Astrocyte (in vitro differentiated cells and primary cell): Measurements from ENCODE around the gene CYP39A1. TPM values are rescaled to one million over a fixed set of nuclear protein-coding genes. Genes with fewer than 3 reads are reported as not detected.

Experiments used
- DNase-seq: peaks from one replicate; pipeline ENCODE4 v3.0.0-alpha.2; 2010; ENCODE audit warnings: low read depth
- FAIRE-seq: peaks from 2 replicates; lab custom pipeline; 2011; peaks lifted over from hg19 to GRCh38; lab: Jason Lieb, UNC
- H2AFZ ChIP-seq: 2 replicates; pipeline ENCODE4 v1.6.0; 2012; ENCODE audit warnings: low read depth, low read length, inconsistent platforms
- H3K27ac ChIP-seq: 2 replicates; pipeline ENCODE4 v1.5.1; 2011; ENCODE audit warnings: low read depth, low read length, inconsistent platforms
- H3K27me3 ChIP-seq: 2 replicates; pipeline ENCODE4 v1.6.0; 2011; ENCODE audit warnings: low read length, inconsistent platforms; ENCODE audit not compliant: insufficient read depth
- H3K36me3 ChIP-seq: 2 replicates; pipeline ENCODE4 v1.5.1; 2011; ENCODE audit warnings: low read length, inconsistent platforms; ENCODE audit not compliant: insufficient read depth
- H3K4me1 ChIP-seq: 2 replicates; pipeline ENCODE4 v1.5.1; 2011; ENCODE audit warnings: low read length, inconsistent platforms; ENCODE audit not compliant: insufficient read depth
- H3K4me2 ChIP-seq: 2 replicates; pipeline ENCODE4 v1.6.0; 2012; ENCODE audit warnings: low read length, inconsistent platforms
- H3K4me3 ChIP-seq: 2 replicates; pipeline ENCODE4 v1.5.1; 2011; ENCODE audit warnings: low read depth, mild to moderate bottlenecking, low read length, inconsistent platforms; ENCODE audit not compliant: insufficient read depth
- H3K79me2 ChIP-seq: 2 replicates; pipeline ENCODE4 v1.6.0; 2012; ENCODE audit warnings: mild to moderate bottlenecking, low read length, inconsistent platforms; ENCODE audit not compliant: insufficient read depth
- H3K9ac ChIP-seq: 2 replicates; pipeline ENCODE4 v1.6.0; 2012; ENCODE audit warnings: mild to moderate bottlenecking, low read length, inconsistent platforms
- H3K9me3 ChIP-seq: 2 replicates; pipeline ENCODE4 v1.5.1; 2012; ENCODE audit warnings: low read depth, mild to moderate bottlenecking, low read length, inconsistent platforms; ENCODE audit not compliant: insufficient read depth
- H4K20me1 ChIP-seq: 2 replicates; pipeline ENCODE4 v1.6.0; 2012; ENCODE audit warnings: low read length, inconsistent platforms; ENCODE audit not compliant: insufficient read depth
- H3K27ac Mint-ChIP-seq: one replicate; pipeline ENCODE4 v1.8.0; 2021; ENCODE audit warnings: mild to moderate bottlenecking, mixed read lengths; ENCODE audit not compliant: unreplicated experiment
- H3K27me3 Mint-ChIP-seq: one replicate; pipeline ENCODE4 v1.8.0; 2021; ENCODE audit warnings: low read depth, mixed read lengths; ENCODE audit not compliant: unreplicated experiment
- H3K36me3 Mint-ChIP-seq: one replicate; pipeline ENCODE4 v1.8.0; 2021; ENCODE audit warnings: low read depth, mixed read lengths; ENCODE audit not compliant: unreplicated experiment
- H3K4me1 Mint-ChIP-seq: one replicate; pipeline ENCODE4 v1.8.0; 2021; ENCODE audit warnings: low read depth, mixed read lengths; ENCODE audit not compliant: unreplicated experiment
- H3K4me3 Mint-ChIP-seq: one replicate; pipeline ENCODE4 v1.8.0; 2021; ENCODE audit warnings: mild to moderate bottlenecking, moderate library complexity, mixed read lengths; ENCODE audit not compliant: unreplicated experiment
- H3K9me3 Mint-ChIP-seq: one replicate; pipeline ENCODE4 v1.8.0; 2021; ENCODE audit warnings: mild to moderate bottlenecking, mixed read lengths; ENCODE audit not compliant: unreplicated experiment
- EZH2 ChIP-seq: IDR thresholded peaks from 2 replicates; pipeline ENCODE4 v1.6.1; 2012; ENCODE audit warnings: mild to moderate bottlenecking, low read length, inconsistent platforms; ENCODE audit not compliant: insufficient read depth
- total RNA-seq: library from RNA; stranded (reverse); gene quantifications from 2 replicates; pipeline ENCODE4 v1.2.1, GENCODE V29; 2021
- TF ChIP-seq, protein P1 (sequence below): IDR thresholded peaks from 2 replicates; pipeline ENCODE4 v1.5.1; 2011; ENCODE audit warnings: low read depth, mild to moderate bottlenecking, inconsistent platforms, low read length, moderate library complexity; ENCODE audit not compliant: insufficient read depth

Gene CYP39A1
- total RNA-seq, 1 donor from 2014 or later: 0.84 TPM

DNA sequence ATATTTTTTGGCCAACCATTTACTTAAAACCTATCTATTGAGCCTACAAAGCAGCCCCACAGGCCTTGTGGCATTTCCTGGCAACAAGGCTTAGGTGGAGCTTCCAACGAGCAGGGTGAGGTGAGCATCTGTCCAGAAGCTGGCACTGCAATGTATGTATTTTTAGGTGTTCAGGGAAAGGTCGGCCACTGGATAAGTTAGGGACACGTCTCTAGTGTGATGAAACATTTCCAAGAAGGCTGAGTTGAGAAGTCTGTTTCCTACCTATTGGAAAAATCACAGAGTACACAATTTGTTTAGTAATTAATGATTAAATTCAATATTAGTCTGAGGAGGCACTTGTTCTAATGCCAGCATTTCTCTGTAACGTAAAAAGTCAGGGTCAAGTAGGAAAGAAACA lies 143.6 kb downstream of the CYP39A1 start:
- Histone ChIP-seq H3K4me2 (no peak overlapping the region), H3K36me3 (no peaks in the 10 kb centered on the region), H3K79me2 (no peaks in the 10 kb centered on the region), H3K4me1 (no peaks in the 10 kb centered on the region), H2AFZ (no peak overlapping the region), H3K27ac (no peak overlapping the region), H4K20me1 (no peaks in the 10 kb centered on the region), H3K9me3 (no peaks in the 10 kb centered on the region), H3K4me3 (no peak overlapping the region), H3K27me3 (no peaks in the 10 kb centered on the region), H3K9ac (no peak overlapping the region)
- DNase-seq (no peak), FAIRE-seq (no peak)
- H3K36me3 Mint-ChIP-seq: no peaks in the 10 kb centered on the region
- H3K9me3 Mint-ChIP-seq: no peaks in the 10 kb centered on the region
- no peak overlapping the region for H3K27ac Mint-ChIP-seq
- no peak overlapping the region for H3K4me3 Mint-ChIP-seq
- no peaks in the 10 kb centered on the region for H3K4me1 Mint-ChIP-seq
- no peaks in the 10 kb centered on the region for H3K27me3 Mint-ChIP-seq
- TF ChIP-seq, protein P1, sequence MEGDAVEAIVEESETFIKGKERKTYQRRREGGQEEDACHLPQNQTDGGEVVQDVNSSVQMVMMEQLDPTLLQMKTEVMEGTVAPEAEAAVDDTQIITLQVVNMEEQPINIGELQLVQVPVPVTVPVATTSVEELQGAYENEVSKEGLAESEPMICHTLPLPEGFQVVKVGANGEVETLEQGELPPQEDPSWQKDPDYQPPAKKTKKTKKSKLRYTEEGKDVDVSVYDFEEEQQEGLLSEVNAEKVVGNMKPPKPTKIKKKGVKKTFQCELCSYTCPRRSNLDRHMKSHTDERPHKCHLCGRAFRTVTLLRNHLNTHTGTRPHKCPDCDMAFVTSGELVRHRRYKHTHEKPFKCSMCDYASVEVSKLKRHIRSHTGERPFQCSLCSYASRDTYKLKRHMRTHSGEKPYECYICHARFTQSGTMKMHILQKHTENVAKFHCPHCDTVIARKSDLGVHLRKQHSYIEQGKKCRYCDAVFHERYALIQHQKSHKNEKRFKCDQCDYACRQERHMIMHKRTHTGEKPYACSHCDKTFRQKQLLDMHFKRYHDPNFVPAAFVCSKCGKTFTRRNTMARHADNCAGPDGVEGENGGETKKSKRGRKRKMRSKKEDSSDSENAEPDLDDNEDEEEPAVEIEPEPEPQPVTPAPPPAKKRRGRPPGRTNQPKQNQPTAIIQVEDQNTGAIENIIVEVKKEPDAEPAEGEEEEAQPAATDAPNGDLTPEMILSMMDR: no peak
- TF ChIP-seq EZH2: no peak

DNA sequence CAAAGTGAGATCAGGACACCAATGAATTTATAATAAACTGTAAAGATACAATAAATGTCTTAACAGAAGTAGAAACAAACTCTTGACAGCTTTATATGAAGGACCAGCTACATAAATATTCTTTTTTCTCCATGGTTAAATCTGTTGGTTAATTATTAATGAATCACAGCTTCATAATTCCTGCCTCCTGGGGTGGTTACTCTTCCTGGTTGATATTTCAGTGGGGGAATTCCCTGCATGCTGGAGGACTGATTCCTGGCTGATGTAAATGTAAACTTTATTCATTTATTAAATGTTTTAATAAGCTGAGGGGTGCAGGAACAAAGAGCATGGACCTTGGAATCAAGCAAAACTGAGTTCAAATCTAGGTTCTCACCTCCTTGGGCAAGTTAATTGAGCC lies 145.2 kb downstream of the CYP39A1 start:
- no peak overlapping the region for H3K4me3 Mint-ChIP-seq
- Histone ChIP-seq H3K4me1 (no peaks in the 10 kb centered on the region), H2AFZ (no peak overlapping the region), H3K36me3 (no peaks in the 10 kb centered on the region), H4K20me1 (no peaks in the 10 kb centered on the region), H3K79me2 (no peaks in the 10 kb centered on the region), H3K9me3 (no peaks in the 10 kb centered on the region), H3K27me3 (no peaks in the 10 kb centered on the region), H3K9ac (no peak overlapping the region), H3K4me2 (no peak overlapping the region), H3K4me3 (no peak overlapping the region), H3K27ac (no peak overlapping the region)
- no peak for DNase-seq
- no peaks in the 10 kb centered on the region for H3K36me3 Mint-ChIP-seq
- no peaks in the 10 kb centered on the region for H3K27me3 Mint-ChIP-seq
- no peak for TF ChIP-seq EZH2
- TF ChIP-seq, protein P1: no peak
- no peak for FAIRE-seq
- no peak overlapping the region for H3K27ac Mint-ChIP-seq
- H3K9me3 Mint-ChIP-seq: no peaks in the 10 kb centered on the region
- H3K4me1 Mint-ChIP-seq: no peaks in the 10 kb centered on the region

DNA sequence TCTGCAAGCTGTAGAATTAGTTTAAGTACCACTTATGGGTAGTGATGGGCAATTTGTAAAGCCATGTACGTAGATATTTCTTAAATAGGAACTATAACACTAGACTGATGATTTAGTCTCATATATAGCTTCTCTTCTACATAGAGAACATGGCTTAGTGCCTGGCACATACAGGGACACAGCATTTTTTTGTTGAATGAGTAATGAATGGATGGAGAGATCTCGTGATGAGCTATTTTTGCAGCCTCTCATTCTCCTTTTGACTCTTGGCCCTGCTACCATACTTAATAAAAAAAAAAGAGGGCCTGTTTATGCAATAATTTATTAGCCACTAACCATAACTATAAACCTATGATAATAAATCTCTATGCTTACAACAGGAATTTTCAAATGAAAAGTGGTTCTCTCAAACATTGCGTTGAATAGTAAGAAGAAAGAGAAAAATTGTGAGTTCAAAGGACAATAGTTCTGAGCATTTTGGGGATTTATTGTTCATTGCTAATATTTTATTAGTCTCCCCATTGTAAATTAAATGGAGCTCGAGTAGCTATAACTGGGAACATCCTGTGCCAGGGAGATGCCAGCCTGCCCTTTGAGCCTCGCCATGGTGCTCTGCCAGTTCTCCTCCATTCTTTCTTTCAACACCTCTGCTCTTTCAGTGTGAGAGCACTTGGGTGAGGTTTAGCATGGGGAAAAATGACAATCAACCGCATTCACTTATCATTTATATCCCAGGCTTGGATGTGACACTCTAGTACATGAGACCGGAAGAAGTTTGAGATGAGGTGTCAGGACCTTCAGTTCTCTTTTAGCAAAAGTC lies 146.7 kb downstream of the CYP39A1 start:
- no peaks in the 10 kb centered on the region for H3K4me1 ChIP-seq
- H2AFZ ChIP-seq: no peak overlapping the region
- FAIRE-seq (no peak), DNase-seq (no peak)
- Mint-ChIP-seq H3K27ac (no peak overlapping the region), H3K4me3 (no peak overlapping the region), H3K36me3 (no peaks in the 10 kb centered on the region), H3K4me1 (no peaks in the 10 kb centered on the region), H3K9me3 (no peaks in the 10 kb centered on the region), H3K27me3 (no peaks in the 10 kb centered on the region)
- peaks cover 2% of the 10 kb centered on the region for H3K27me3 ChIP-seq
- TF ChIP-seq, protein P1: no peak
- TF ChIP-seq EZH2: no peak
- H3K9ac ChIP-seq: no peak overlapping the region
- no peaks in the 10 kb centered on the region for H3K36me3 ChIP-seq
- H3K4me2 ChIP-seq: no peak overlapping the region
- no peaks in the 10 kb centered on the region for H3K79me2 ChIP-seq
- no peaks in the 10 kb centered on the region for H3K9me3 ChIP-seq
- no peaks in the 10 kb centered on the region for H4K20me1 ChIP-seq
- no peak overlapping the region for H3K27ac ChIP-seq
- no peak overlapping the region for H3K4me3 ChIP-seq
